ENCODE measurements around the gene OR8S1.
A peak's percentile ranks its signal among the peaks of the same experiment; 100 is the strongest.
"Not testable (repeated sequence)": the region's sequence is repeated elsewhere in the genome, so short reads cannot be mapped to it uniquely, and the experiment has no call there.

Gene OR8S1, protein sequence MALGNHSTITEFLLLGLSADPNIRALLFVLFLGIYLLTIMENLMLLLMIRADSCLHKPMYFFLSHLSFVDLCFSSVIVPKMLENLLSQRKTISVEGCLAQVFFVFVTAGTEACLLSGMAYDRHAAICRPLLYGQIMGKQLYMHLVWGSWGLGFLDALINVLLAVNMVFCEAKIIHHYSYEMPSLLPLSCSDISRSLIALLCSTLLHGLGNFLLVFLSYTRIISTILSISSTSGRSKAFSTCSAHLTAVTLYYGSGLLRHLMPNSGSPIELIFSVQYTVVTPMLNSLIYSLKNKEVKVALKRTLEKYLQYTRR

DNA sequence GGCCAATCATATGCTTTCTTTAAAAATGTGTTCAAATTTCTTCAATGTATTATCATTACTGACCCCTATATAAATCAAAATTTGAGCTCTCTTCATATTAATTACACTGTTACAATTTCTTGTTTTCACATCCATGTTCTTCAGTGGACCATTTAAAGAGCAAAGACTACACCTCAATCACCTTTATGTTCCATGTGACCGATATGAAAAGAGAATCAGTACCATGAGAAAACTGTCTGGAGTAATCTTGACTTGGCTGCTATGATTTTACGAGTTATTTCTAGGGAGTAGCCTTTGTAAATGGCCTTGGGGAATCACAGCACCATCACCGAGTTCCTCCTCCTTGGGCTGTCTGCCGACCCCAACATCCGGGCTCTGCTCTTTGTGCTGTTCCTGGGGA, at the start of gene OR8S1:
Gene OR8S1, plus strand, starts transcription at position 301 of the 400 bp plus-strand sequence. Its CDS starts 0 bp downstream, at position 301.
- no peak for DNase-seq (ENCODE audit: low spot score)

DNA sequence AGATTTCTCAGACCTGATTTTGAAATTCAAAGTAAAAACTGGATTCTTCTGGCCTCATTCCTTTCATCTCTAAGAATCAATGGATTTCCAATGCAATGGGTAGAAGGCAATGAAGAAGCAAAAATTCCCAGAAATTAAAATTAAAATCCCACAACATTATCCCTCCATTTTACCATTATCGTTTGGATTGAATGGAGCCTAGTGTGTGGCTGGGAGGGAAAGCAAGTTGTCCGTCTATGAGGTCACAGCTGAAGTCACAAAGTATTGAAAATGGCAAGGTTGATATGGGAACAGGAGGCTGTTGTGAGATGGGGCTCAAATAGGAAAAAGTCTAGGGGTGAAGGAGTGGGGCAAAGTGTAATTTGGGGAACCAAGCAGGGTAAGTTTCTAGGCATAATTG, 43.2 kb upstream of the OR8S1 start, which contains the start of gene C12orf54:
Gene C12orf54, plus strand, starts transcription at position 301 of the 400 bp plus-strand sequence. CDS start 799 bp downstream, outside the sequence.
- DNase-seq (ENCODE audit: low spot score) = no peak

DNA sequence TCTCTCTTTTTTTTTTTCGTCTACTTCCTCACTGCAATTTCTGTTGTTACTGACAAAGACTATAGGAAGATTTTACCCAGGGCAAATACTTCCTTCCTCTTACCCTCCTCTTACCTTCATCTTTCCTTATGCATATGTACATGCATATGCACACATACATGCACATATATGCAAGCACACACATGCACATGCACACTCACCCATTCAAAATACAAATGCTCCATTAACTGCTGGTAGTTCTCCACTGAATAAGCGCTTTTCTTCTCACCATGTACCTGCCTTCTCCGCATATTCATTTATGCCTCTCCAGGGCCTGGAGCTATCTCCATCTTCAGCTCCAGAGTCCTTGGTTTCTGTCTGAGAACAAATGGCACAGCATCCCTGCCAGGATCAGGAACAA, 42.5 kb upstream of the OR8S1 start:
- DNase-seq (ENCODE audit: low spot score) = no peak

DNA sequence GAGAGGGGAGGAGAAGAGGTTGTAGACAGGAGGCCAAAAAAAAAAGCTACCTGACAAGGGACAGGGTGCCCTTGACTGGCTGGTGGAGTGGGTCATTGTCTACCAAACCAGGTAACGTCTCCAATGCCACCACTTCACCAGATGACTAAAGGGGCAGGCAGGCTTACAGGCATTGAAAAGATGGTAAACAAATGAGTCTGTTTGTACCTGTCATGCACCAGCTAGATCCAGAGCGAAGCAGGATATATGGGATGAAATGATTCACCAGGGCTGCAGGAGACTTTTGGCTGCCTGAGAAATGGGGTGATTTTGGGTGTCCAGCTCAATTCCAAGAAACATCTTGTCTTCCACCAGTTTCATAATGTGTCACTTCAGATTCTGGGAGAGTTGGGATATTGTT, 39.2 kb upstream of the OR8S1 start:
- DNase-seq (ENCODE audit: low spot score) = no peak

DNA sequence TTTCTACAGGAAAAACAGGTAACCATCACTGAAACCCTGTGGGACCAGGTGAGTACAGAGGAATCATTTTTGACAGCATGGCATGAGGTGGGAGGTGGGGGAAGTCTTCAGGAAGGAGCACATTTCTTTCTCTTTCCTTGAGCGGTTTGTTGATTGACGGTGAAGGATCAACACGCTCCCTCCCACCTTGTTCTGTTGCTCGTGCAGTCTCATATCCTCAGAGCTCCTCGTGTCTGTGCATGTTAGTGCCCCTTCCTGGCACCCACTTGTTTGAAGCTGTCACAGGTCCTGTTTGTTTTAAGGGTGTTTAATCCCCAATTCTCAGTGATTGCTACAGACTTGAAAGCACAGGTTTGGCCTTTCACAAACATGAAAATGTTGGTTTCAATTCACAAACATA, 38.8 kb upstream of the OR8S1 start:
- no peak for DNase-seq (ENCODE audit: low spot score)

DNA sequence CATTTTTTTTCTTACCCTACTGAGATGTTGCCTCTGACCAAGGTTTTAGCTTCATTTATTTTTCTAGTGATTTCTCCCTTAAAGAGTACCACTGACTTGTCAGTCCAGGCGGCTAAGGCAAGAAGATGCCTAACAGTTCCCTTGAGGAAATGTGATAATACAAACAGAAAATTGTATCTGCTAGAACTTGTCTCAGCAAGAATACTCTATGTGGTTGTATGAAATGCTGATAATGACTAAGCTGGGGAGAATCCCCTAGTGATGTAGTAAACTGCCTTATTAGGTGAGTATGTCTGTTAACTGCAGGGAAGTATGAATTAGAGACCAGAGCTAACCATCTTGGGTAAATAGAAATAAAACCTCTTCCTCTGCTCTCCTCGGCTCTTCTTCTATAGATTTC, 36.4 kb upstream of the OR8S1 start:
- DNase-seq (ENCODE audit: low spot score) = no peak

DNA sequence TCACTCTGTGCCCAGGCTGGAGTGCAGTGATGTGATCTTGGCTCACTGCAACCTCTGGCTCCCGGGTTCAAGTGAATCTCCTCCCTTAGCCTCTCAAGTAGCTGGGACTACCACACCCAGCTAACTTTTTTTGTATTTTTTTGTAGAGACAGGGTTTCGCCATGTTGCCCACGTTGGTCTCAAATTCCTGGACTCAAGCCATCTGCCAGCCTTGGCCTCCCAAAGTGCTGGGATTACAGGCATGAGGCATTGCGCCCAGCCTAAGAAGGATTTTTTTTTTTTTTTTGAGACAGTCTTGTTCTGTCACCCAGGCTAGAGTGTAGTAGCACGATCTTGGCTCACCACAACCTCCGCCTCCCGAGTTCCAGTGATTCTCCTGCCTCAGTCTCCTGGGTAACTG, 36.0 kb upstream of the OR8S1 start:
- DNase-seq (ENCODE audit: low spot score) = not testable (repeated sequence)

DNA sequence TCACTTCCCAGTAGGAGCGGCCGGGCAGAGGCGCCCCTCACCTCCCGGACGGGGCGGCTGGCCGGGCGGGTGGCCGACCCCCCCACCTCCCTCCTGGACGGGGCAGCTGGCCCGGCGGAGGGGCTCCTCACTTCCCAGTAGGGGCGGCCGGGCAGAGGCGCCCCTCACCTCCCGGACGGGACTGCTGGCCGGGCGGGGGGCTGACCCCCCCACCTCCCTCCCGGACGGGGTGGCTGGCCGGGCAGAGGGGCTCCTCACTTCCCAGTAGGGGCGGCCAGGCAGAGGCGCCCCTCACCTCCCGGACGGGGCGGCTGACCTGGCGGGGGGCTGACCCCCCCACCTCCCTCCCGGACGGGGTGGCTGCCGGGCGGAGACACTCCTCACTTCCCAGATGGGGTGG, 25.2 kb upstream of the OR8S1 start:
- DNase-seq (ENCODE audit: low spot score) = not testable (repeated sequence)

DNA sequence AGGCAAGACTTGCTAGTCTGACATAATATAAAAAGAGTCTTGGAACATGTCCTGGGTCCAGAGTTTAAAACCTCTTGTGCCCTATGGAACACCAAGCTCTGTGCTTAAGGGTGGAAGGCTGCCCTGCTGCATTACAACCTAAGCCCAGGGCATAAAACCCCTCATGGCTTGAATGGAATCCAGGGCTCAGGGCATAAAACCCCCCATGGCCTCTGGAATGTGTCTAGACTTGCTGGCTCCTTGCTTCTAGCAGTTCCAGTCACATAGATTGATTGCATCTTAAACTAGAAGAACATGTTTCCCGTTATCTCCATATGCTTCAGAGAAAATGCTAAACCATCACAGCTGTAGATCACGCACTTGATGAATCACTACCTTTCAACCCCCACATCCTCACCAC, 18.6 kb upstream of the OR8S1 start:
- not testable (repeated sequence) for DNase-seq (ENCODE audit: low spot score)

DNA sequence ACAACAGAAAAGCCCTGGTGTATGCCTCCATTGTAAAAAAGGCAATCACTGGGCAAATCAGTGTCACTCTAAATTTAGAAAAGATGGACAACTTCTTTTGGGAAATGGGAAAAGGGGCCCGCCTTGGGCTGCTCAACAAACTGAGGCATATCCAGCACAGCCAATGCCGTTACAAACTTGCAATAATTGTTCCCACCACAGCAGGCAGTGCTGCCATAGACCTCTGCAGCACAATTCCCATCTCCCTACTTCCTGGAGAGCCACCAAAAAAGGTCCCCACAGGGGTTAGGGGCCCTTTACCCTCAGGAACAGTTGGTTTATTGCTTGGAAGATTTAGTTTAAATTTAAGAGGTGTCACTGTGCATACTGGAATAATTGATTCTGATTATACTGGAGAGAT, 16.4 kb upstream of the OR8S1 start:
- no peak for DNase-seq (ENCODE audit: low spot score)

DNA sequence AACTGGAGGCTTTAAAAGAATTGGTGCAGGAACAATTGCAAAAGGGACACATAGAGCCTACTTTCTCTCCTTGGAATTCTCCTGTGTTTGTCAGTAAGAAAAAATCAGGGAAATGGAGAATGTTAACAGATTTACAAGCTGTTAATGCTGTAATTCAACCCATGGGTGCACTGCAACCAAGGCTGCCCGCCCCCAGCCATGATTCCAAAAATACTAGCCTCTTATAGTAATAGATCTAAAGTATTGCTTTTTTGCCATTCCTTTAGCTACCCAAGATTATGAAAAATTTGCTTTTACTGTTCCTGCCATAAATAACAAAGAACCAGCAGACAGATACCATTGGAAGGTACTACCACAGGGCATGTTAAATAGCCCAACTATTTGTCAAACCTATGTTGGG, 15.3 kb upstream of the OR8S1 start:
- DNase-seq (ENCODE audit: low spot score) = no peak

DNA sequence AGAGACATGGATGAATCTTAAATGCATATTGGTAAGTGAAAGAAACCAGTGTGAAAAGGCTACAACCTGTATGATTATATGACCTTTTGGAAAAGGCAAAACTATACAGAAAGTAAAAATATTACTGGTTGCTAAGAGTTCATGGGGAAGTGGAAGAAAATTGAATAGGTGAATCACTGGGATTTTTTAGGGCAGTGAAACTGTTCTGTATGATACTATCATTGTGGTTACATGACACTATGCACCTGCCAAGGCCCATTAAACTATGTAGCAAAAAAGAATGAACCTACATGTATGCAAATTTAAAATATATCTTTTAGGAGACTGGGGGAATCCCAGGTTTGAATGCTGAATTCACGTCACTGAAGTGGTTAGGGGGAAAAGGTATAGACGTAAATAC, 12.6 kb upstream of the OR8S1 start:
- no peak for DNase-seq (ENCODE audit: low spot score)

DNA sequence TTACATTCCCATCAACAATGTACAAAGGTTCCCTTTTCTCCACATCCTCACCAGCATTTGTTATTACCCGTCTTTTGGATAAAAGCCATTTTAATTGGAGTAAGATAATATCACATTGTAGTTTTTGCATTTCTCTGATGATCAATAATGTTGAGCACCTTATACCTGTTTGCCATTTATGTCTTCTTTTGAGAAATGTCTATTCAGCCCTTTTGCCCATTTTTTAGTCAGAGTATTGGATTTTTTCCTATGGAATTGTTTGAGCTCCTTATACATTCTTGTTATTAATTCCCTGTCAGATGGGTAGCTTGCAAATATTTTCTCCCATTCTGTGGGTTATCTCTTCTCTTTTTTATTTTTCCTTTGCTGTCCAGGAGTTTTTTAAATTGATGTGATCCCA, 10.7 kb upstream of the OR8S1 start:
- DNase-seq (ENCODE audit: low spot score) = no peak

DNA sequence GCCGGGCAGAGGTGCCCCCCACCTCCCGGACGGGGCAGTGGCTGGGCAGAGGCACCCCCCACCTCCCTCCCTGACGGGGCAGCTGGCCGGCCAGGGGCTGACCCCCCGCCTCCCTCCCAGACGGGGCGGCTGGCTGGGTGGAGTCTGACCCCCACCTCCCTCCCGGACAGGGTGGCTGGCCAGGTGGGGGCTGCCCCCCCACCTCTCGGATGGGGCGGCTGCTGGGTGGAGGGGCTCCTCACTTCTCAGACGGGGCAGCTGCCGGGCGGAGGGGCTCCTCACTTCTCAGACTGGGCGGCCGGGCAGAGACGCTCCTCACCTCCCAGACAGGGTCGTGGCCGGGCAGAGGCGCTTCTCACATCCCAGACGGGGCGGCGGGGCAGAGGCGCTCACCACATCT, 5.1 kb upstream of the OR8S1 start:
- not testable (repeated sequence) for DNase-seq (ENCODE audit: low spot score)

DNA sequence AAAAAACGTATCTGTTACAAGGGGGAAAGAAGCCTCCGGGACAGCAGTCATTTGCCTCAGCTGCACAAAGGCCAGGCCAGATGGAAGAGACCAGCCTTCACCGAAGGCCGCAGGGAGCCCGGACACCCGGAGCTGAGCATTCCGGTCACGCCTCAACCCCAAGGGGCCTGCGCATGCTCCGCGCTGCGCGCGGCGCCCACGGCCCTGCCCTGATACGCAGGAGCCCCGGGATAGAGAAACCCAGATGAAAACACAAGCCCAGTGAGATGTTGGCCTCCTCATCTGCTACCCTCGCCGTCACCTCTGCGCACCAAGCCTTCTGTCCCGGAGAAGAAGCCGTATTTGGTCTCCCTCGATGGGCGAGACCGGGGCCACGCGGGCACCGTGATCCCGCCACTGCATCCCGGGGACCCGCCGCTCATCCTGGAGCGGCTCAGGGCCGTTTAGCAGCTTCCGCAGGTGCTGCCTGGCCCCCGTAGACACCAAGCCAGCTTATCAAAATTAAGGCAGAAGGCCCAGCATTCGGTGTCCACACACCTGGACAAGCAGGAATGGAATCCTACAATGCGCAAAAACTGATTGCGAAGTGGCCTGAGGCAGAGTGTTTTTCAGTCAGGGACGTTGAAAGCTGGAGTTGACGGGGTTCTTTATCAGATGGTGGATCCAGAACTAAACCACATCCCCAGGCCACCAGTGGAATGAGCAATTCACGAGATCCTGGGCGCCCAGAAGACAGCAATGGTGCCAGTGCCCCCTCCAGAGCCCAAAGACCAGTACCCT, 2.6 kb downstream of the OR8S1 start:
- DNase-seq (ENCODE audit: low spot score) = no peak

DNA sequence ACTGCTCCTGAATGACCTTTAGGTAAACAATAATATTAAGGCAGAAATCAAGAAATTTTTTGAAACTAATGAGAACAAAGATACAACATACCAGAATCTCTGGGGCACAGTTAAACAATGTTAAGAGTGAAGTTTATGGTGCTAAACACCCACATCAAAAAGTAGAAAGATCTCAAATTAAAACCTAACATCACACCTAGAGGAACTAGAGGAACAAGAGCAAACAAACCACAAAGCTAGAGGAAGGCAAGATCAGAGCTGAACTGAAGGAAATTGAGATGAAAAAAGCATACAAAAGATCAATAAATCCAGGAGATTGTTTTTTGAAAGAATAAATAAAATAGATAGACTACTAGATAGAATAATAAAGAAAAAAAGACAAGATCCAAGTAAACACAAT, 7.2 kb downstream of the OR8S1 start:
- DNase-seq (ENCODE audit: low spot score) = no peak

DNA sequence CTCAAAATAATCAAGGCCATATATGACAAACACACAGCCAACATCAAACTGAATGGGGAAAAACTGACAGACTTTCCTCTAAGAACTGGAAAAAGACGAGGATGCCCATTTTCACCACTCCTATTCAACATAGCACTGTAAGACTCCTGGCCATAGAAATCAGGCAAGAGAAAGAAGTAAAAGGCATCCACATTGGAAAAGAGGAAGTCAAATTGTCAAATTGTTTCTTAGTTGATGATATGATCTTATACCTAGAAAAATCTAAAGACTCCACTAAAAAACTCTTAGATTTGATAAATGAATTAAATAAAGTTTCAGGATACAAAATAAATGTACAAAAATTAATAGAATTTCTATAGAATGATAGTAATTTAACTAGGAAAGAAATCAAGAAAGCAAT, 11.2 kb downstream of the OR8S1 start:
- no peak for DNase-seq (ENCODE audit: low spot score)

DNA sequence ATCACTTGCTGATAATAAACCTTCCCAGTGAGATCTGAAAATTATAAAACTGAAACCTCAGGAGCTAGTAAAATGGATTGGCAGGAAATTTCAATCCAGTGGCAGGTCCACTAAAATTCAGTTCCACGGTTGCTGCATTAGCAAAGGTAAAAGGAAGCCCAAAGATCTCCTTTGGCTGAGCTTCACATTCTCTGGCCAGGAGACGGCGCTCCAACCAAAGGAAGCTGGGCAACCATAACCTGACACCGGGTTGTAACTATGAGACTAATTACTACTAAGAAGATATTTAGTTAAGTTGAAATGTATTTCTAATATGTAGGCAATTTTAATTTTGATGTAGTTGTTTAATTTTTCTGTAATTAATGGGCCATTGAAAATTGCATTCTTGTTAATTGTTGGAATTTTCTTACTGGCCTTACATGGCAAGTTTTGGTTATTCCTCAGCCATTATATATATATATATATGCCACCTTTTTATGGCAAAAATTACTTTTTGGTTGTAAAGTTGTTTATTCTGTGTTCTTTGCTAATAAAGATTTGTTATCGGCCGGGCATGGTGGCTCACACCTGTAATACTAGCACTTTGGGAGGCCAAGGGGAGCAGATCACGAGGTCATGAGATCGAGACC, 17.0 kb downstream of the OR8S1 start:
- DNase-seq (ENCODE audit: low spot score) = peak; percentile 50

DNA sequence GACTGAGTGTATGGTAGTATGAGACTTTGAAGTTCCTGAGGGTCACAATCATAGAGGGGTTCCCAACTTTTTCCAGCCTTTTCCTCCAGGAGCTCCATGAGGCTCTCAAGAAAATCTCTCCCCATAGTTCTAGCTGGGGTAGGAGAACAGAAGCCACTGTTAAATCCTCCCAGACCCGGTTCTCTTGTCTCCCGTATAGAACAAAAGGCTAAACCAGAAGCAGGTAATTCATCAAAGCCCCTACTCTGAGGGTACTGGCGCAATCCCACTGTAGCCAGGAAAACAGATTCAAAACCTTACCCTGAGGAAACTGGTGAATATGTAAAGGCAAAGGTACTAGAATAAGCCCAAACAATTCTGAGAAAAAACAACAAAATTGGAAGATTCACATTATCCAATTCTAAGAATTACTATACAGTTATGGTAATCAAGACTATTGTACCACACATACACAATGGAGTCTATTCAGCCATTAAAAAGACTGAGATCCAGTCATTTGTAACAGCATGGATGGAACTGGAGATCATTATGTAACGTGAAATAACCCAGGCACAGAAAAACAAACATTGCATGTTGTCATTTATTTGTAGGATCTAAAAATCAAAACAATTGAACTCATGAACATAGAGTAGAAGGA, 20.5 kb downstream of the OR8S1 start:
- DNase-seq (ENCODE audit: low spot score) = no peak

DNA sequence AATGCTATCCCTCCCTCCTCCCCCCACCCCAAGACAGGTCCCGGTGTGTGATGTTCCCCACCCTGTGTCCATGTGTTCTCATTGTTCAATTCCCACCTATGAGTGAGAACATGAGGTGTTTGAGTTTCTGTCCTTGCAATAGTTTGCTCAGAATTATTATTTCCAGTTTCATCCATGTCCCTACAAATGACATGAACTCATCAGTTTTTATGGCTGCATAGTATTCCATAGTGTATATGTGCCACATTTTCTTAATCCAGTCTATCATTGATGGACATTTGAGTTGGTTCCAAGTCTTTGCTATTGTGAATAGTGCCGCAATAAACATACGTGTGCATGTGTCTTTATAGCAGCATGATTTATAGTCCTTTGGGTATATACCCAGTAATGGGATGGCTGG, 21.6 kb downstream of the OR8S1 start:
- DNase-seq (ENCODE audit: low spot score) = not testable (repeated sequence)

DNA sequence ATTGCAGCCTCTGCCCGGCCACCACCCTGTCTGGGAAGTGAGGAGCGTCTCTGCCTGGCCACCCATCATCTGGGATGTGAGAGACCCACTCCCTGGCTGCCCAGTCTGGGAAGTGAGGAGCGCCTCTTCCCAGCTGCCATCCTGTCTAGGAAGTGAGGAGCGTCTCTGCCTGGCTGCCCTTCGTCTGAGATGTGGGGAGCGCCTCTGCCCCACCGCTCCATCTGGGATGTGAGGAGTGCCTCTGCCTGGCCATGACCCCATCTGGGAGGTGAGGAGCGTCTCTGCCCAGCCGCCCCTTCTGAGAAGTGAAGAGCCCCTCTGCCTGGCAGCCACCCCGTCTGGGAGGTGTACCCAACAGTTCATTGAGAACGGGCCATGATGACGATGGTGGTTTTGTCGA, 26.2 kb downstream of the OR8S1 start:
- DNase-seq (ENCODE audit: low spot score) = not testable (repeated sequence)

DNA sequence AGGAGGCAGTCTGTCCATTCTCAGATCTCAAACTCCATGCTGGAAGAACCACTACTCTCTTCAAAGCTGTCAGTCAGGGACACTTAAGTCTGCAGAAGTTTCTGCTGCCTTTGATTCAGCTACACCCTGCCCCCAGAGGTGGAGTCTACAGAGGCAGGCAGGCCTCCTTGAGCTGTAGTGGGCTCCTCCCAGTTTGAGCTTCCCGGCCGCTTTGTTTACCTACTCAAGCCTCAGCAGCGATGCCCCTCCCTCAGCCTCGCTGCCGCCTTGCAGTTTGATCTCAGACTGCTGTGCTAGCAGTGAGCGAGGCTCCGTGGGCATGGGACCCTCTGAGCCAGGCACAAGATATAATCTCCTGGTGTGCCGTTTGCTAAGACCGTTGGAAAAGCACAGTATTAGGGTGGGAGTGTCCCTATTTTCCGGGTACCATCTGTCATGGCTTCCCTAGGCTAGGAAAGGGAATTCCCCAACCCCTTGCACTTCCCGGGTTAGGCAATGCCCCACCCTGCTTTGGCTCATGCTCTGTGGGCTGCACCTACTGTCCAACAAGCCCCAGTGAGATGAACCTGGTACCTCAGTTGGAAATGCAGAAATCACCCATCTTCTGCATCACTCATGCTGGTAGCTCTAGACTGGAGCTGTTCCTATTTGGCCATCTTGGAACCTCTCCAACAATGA, 28.4 kb downstream of the OR8S1 start:
- not testable (repeated sequence) for DNase-seq (ENCODE audit: low spot score)

Measured in AG08396 (cell line).